AG09319 (cell line): ENCODE data around the gene HLA-DOB.
"Not testable (repeated sequence)": the region's sequence is repeated elsewhere in the genome, so short reads cannot be mapped to it uniquely, and the experiment has no call there.

Source experiments
- DNase-seq: peaks from one replicate; pipeline ENCODE4 v3.0.0-alpha.2; 2010; ENCODE audit warnings: low read depth; ENCODE audit errors: extremely low read depth
- CTCF ChIP-seq: IDR thresholded peaks from 2 replicates; pipeline ENCODE4 v1.5.1; 2011; ENCODE audit warnings: low read depth, mild to moderate bottlenecking, inconsistent platforms, low read length, moderate library complexity

HLA-DOB gene

GRCh38 chr6:32794510-32794909 lies 22.3 kb downstream of the HLA-DOB start:
- TF ChIP-seq CTCF, result no peak
- no peak for DNase-seq

- no peak for TF ChIP-seq CTCF
- no peak for DNase-seq
Measured at GRCh38 chr6:32792901-32793435, 23.8 kb downstream of the HLA-DOB start.

- no peak for DNase-seq
- no peak for TF ChIP-seq CTCF
Measured at GRCh38 chr6:32790306-32790705, 26.5 kb downstream of the HLA-DOB start.

- peak; percentile 57 for TF ChIP-seq CTCF
- no peak for DNase-seq
Measured at GRCh38 chr6:32785781-32786533, 30.8 kb downstream of the HLA-DOB start.

- not testable (repeated sequence) for DNase-seq
Measured at GRCh38 chr6:32782923-32783322, 33.9 kb downstream of the HLA-DOB start.

- no peak for TF ChIP-seq CTCF
- no peak for DNase-seq
Measured at GRCh38 chr6:32779036-32779435, 37.8 kb downstream of the HLA-DOB start.

GRCh38 chr6:32775071-32775470 lies 41.7 kb downstream of the HLA-DOB start:
- TF ChIP-seq CTCF, result no peak
- DNase-seq, result no peak

GRCh38 chr6:32774426-32774825 lies 42.4 kb downstream of the HLA-DOB start:
- DNase-seq, result no peak
- no peak for TF ChIP-seq CTCF
